Measurements from ENCODE around the gene GRID1.

DNA sequence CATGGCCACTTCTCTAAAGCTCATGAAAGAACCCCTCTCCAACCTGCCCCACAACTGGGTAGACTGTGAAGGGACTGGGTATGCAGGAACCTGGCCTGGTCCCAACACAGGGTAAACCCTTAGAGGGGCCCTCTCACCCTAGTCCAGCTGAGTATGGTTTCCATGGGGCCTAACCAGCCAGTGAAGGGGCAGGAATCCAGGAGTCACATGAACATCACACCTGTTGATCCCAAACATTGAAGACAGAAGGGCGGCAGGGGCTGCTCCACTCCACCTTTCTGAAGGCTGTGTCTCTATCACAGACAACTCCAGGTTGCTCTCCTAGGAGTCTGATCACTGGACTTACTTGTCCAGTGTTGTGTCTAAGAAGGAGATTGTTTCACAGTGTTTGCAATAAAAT lies 30.8 kb downstream of the GRID1 start:
- no peak for TF ChIP-seq POLR2A (IDR thresholded peaks at IDR 0.05)
- TF ChIP-seq, protein P1, sequence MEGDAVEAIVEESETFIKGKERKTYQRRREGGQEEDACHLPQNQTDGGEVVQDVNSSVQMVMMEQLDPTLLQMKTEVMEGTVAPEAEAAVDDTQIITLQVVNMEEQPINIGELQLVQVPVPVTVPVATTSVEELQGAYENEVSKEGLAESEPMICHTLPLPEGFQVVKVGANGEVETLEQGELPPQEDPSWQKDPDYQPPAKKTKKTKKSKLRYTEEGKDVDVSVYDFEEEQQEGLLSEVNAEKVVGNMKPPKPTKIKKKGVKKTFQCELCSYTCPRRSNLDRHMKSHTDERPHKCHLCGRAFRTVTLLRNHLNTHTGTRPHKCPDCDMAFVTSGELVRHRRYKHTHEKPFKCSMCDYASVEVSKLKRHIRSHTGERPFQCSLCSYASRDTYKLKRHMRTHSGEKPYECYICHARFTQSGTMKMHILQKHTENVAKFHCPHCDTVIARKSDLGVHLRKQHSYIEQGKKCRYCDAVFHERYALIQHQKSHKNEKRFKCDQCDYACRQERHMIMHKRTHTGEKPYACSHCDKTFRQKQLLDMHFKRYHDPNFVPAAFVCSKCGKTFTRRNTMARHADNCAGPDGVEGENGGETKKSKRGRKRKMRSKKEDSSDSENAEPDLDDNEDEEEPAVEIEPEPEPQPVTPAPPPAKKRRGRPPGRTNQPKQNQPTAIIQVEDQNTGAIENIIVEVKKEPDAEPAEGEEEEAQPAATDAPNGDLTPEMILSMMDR (IDR thresholded peaks at IDR 0.05) = no peak

Measured in Peyer's patch (tissue), 4 donors.